Activated CD8-positive, alpha-beta memory T cell treated with anti-CD3 and anti-CD28 coated beads, Interleukin-2, amount 50 U/mL, for 48 hours (primary cell): Measurements from ENCODE around the gene WIZ.

Experiments used
- DNase-seq: peaks from one replicate; pipeline ENCODE4 v3.0.0-alpha.2; 2020

The WIZ gene

GRCh38 chr19:15371786-15372380 is 77.9 kb downstream of the WIZ start:
- DNase-seq: no peak

DNA sequence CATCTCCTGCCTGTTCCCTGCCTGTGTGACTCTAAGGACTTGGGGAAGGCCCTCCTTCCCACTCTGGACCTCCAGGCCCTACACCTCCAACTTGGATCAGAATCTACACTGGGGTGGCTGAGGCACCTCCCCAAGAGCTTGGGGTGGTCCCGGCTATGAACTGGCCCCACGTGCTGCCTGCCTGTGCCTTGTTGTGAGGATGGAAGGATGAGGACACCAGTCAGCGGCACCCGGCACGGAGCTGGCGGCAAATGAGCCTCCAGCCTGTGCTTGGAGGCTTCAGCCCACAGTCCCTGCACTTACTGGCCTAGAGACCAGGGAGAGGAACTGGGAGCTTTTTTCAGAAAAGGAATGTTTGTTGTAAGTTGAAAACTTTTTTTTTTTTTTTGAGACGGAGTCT is 78.6 kb downstream of the WIZ start:
- DNase-seq: no peak
